PC-3 (cell line): ENCODE measurements around the gene FRAT1.

Source experiments
- CTCF ChIP-seq: fragments of 300-600 bp; sonication (generic); conservative IDR thresholded peaks from 2 replicates; pipeline ENCODE4 v1.5.1; 2017; ENCODE audit warnings: antibody characterized with exemption, low read depth, mild to moderate bottlenecking, low read length
- EZH2 ChIP-seq: fragments of 300-600 bp; sonication (generic); IDR thresholded peaks from one replicate; pipeline ENCODE4 v1.6.1; 2017; ENCODE audit warnings: antibody characterized with exemption, mild to moderate bottlenecking, low read length; ENCODE audit not compliant: unreplicated experiment
- EZH2phosphoT487 ChIP-seq: fragments of 300-600 bp; sonication (generic); IDR thresholded peaks from 2 replicates; pipeline ENCODE4 v1.6.1; 2018; ENCODE audit warnings: mild to moderate bottlenecking, antibody characterized with exemption, low read length, borderline replicate concordance

DNA sequence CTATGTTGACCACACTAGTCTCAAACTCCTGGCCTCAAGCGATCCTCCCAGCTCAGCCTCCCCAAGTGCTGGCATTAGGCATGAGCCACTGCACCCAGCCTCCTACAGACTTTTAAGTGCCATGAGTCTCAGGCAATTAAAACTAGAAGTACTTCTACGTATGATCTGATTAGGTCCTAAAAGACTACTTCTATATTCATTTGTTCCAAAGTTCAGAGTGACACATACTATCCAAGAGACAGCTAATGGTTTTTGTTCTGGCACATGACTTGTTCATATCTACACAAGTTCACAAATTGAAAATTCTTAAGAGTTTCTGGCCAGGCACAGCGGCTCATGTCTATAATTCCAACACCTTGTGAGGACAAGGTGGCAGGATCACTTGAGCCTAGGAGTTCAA lies 38.3 kb upstream of the FRAT1 start:
- TF ChIP-seq EZH2 = no peak
- TF ChIP-seq CTCF = no peak
- TF ChIP-seq EZH2phosphoT487 = no peak
